GM21529 (cell line): Measurements from ENCODE around the gene DNAH7.
"Not testable (repeated sequence)": the region's sequence is repeated elsewhere in the genome, so short reads cannot be mapped to it uniquely, and the experiment has no call there.

Experiments
- ATAC-seq: cut with Tn5 transposase; IDR thresholded peaks from one replicate; pipeline ENCODE4 v1.9.1; 2021; ENCODE audit not compliant: unreplicated experiment

Gene DNAH7

GRCh38 chr2:195984923-195985726 lies 83.5 kb downstream of the DNAH7 start:
- no peak for ATAC-seq

GRCh38 chr2:195967336-195967735 lies 101.3 kb downstream of the DNAH7 start:
- no peak for ATAC-seq

DNA sequence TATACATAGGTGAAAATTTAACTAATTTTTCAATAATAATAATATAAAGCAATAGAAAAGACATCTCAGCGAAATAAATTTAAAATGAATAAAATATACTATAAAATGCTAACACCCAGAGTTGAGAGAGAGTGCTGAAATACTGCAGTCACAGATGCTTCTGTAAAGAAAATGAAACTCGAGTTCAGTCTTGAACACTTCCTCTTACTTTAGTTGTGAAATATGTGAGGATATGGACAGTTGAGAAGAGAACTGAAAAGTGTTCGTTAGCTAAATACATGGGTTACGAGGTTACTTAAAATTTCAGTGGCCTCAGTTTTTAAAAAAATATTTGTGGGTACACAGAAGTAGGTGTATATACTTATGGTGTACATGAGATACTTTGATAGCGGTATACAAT lies 106.8 kb downstream of the DNAH7 start:
- ATAC-seq = peak; percentile 98

- ATAC-seq = no peak
Observed at GRCh38 chr2:195959341-195959740, 109.3 kb downstream of the DNAH7 start.

- no peak for ATAC-seq
Observed at GRCh38 chr2:195956725-195957124, 111.9 kb downstream of the DNAH7 start.

GRCh38 chr2:195945056-195945455 lies 123.6 kb downstream of the DNAH7 start:
- no peak for ATAC-seq

- ATAC-seq = no peak
Observed at GRCh38 chr2:195937176-195937575, 131.5 kb downstream of the DNAH7 start.

DNA sequence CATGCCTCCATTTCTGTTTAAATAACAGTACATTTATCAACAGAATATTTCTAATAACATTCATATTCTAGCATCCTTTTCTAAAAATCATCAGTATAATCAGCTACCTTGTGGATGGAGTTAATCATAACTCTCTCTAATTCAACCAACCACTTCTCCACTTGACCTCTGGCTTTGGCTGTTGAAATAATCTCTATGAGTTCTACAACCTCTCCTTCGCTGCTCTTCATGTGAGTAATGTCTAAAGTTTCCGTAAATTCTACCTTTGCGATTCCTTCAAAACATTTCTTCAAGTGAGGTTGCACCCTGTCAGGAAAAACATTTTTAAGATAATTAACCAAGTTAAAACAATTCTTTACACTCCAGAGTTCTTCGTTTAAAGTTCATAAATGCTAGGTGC lies 134.2 kb downstream of the DNAH7 start:
- no peak for ATAC-seq

GRCh38 chr2:195929531-195929930 lies 139.1 kb downstream of the DNAH7 start:
- ATAC-seq = no peak

DNA sequence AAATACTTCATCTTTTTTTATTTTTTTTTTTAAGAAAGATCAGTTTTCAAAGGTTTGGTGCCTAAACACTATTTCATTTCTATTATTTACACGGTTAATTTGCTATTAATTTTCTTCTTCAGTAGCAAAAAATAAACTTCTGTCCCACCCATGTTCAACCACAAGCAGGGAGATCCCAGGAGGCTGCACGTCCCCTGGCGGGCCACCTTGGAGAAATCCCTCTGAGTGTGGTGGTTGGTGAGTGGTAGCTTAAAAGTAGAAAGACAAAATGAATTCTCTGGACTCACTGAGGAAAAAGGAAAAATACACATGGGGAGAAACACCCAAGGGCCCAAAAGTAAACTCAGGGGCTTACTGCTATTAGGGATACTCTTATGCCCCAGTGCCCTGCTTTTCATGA lies 143.5 kb downstream of the DNAH7 start:
- ATAC-seq = no peak

- no peak for ATAC-seq
Observed at GRCh38 chr2:195923889-195924288, 144.7 kb downstream of the DNAH7 start.

GRCh38 chr2:195917021-195917600 lies 151.5 kb downstream of the DNAH7 start:
- not testable (repeated sequence) for ATAC-seq

GRCh38 chr2:195912079-195912478 lies 156.6 kb downstream of the DNAH7 start:
- ATAC-seq = no peak

DNA sequence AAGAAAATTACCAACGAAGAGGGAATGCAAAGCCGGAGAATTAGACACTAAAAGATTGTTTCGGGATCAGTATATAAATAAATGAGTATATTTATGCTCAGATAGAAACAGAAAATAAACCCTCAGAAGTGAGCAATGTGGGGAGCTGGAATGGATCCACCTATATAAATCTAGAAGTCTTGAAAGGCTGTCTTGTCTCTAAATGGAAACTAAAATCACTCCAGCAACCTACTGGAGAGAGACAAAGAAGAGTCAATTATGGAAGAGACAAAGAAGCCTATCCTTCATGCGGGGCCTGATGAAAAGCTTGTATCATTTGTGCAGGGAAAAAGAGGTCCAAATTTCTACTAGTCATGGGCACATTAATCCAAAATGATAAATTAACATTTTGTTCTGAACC lies 158.1 kb downstream of the DNAH7 start:
- no peak for ATAC-seq

DNA sequence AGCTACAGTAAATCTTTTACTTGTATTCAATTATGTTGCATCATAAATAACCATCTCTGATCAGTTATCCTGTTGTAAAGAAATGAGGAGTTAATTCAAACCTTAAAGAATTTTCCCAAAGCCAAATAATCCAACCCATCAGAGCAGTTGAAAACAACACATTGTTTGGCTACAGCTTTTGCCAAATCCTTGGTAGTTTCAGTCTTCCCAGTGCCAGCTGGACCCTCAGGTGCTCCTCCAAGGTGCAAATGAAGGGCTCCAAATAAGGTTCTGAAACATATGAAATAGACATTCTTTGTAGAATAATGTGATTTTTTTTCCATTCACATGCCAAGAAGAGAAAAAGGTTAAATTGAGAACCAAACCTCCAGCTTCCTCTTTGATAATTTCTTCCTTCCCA lies 158.7 kb downstream of the DNAH7 start:
- ATAC-seq = no peak

- ATAC-seq = no peak
Observed at GRCh38 chr2:195907474-195907873, 161.2 kb downstream of the DNAH7 start.

GRCh38 chr2:195903956-195904355 lies 164.7 kb downstream of the DNAH7 start:
- ATAC-seq = no peak

GRCh38 chr2:195902857-195903256 lies 165.8 kb downstream of the DNAH7 start:
- no peak for ATAC-seq

DNA sequence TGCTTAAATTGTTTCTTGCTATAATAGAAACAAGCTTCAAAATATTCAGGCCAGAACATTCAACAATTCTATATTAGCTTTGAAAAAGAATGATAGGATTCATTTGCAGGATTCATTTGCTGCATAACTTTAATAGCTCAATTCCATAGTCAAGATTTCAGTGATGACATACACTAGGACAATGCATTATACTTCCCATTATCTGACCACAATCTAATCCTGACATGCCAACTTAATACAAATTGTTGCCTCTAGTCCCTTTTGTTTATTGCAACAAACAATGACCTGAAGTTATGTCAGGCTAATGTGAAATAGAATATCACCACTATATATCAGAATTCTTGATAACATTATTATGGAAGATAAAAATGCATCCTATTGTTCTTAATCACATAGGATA lies 169.4 kb downstream of the DNAH7 start:
- ATAC-seq = no peak

GRCh38 chr2:195898505-195899191 lies 170.0 kb downstream of the DNAH7 start:
- no peak for ATAC-seq

DNA sequence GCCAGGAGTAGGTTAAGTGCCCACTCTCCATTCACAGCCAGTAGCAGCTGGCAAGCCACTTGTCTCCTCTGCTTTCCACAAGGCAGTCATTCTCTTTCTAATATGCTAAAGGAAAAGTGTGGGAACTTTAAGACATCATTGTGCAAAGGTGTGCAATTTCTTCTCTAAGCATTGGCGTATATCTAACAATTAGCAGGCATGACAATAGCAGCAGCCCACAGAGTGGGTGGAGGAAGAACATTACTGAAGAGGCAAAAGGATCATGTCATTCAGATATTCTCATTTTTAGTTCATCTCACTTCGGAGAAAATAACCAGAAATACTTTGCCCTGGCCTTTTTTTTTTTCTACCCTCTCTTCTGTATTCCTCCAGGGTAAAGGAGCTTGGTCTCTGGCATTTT lies 177.6 kb downstream of the DNAH7 start:
- ATAC-seq = no peak

GRCh38 chr2:195879153-195879552 lies 189.5 kb downstream of the DNAH7 start:
- no peak for ATAC-seq
